GM12873 (cell line): ENCODE data around the gene ADGRA1.

Source experiments
- CTCF ChIP-seq: IDR thresholded peaks from 2 replicates; pipeline ENCODE4 v1.5.1; 2012; ENCODE audit warnings: low read depth, mild to moderate bottlenecking, moderate library complexity, low read length, control low read depth; ENCODE audit not compliant: insufficient read depth; ENCODE audit errors: missing control alignments

The ADGRA1 gene

GRCh38 chr10:133154411-133154810 is 66.7 kb downstream of the ADGRA1 start:
- no peak for TF ChIP-seq CTCF

GRCh38 chr10:133154996-133155778 is 67.5 kb downstream of the ADGRA1 start:
- no peak for TF ChIP-seq CTCF

GRCh38 chr10:133156674-133157579 is 69.2 kb downstream of the ADGRA1 start:
- no peak for TF ChIP-seq CTCF

- no peak for TF ChIP-seq CTCF
These were observed 70.1 kb downstream of the ADGRA1 start for GRCh38 chr10:133157662-133158436.

GRCh38 chr10:133158437-133158755 is 70.7 kb downstream of the ADGRA1 start:
- no peak for TF ChIP-seq CTCF

GRCh38 chr10:133158756-133159610 is 71.3 kb downstream of the ADGRA1 start:
- no peak for TF ChIP-seq CTCF
